ENCODE data around the gene PRAMEF25.
"Not testable (repeated sequence)": the region's sequence is repeated elsewhere in the genome, so short reads cannot be mapped to it uniquely, and the experiment has no call there.

The PRAMEF25 gene

DNA sequence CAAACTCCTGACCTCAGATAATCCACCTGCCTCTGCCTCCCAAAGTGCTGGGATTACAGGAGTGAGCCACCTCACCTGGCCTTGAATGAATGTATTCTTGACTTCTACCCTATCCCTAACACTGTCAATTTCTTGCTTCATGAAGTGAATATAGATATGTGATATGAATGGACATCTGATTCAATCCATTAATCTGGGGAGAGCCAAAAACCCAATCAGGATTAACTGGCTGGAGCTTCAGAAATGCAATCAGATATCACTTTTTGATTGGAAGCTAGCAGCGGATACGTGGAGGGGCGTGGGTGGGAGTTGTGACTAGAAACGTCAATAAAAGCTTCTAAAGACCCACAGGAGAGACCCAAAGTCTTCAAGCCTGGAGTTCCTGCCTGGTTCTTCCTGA, at the start of gene PRAMEF25:
PRAMEF25 (plus strand) TSS at position 301 of the 400 bp plus-strand sequence. CDS start 2,920 bp downstream, outside the sequence.
- DNase-seq, H3K27ac Mint-ChIP-seq, H3K9me3 Mint-ChIP-seq, ATAC-seq, H3K4me1 Mint-ChIP-seq, H3K27me3 Mint-ChIP-seq, H3K4me3 Mint-ChIP-seq: not testable (repeated sequence)

GRCh38 chr1:13056475-13056874, 14.1 kb upstream of the PRAMEF25 start, which contains the start of gene PRAMEF27:
TSS of gene PRAMEF27 (minus strand) at chr1:13056575. CDS start at chr1:13053659, 2,916 bp downstream.
- DNase-seq, H3K4me3 Mint-ChIP-seq, H3K9me3 Mint-ChIP-seq, H3K27ac Mint-ChIP-seq, H3K27me3 Mint-ChIP-seq, H3K4me1 Mint-ChIP-seq, ATAC-seq: not testable (repeated sequence)

DNA sequence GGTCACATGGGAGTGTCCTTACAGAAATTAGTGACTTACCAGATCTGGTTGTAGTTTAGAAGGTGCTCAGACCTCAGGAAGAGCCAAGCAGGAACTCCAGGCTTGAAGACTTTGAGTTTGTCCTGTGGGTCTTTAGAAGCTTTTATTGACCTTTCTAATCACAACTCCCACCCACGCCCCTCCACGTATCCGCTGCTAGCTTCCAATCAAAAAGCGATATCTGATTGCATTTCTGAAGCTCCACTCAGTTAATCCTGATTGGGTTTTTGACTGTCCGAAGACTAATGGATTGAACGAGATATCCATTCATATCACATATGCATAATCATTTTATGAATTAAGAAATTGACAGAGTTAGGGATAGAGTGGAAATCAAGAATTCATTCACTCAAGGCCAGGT, 46.2 kb downstream of the PRAMEF25 start, which contains the start of gene HNRNPCL2:
HNRNPCL2 (minus strand) TSS at position 101 of the 400 bp plus-strand sequence. CDS start 454 bp downstream, outside the sequence.
- not testable (repeated sequence) for DNase-seq, H3K27ac Mint-ChIP-seq, H3K27me3 Mint-ChIP-seq, H3K9me3 Mint-ChIP-seq, ATAC-seq, H3K4me1 Mint-ChIP-seq, H3K4me3 Mint-ChIP-seq

Data from stimulated activated naive CD8-positive, alpha-beta T cell treated with anti-CD3 and anti-CD28 coated beads, Interleukin-15, amount 100 ng/mL, for 72 hours (primary cell).